SK-N-SH (cell line): Measurements from ENCODE around the gene PPP5C. TPM values are rescaled to one million over a fixed set of nuclear protein-coding genes. Genes with fewer than 3 reads are reported as not detected.
"Not testable (repeated sequence)": the region's sequence is repeated elsewhere in the genome, so short reads cannot be mapped to it uniquely, and the experiment has no call there.

ENCODE experiments used
- CTCF ChIA-PET: fragments of 300-600, 350-600 bp; formaldehyde crosslinking; extraction: SDS; loops from one replicate; lab custom pipeline; 2021; lab: Yijun Ruan, JAX
- POLR2A ChIA-PET: fragments of 350-600 bp; sonication (Branson Sonifier 250); formaldehyde crosslinking; extraction: SDS; loops from one replicate; lab custom pipeline; 2020; ENCODE audit warnings: antibody characterized with exemption, inconsistent platforms; lab: Yijun Ruan, JAX
- DNase-seq: peaks from one replicate; pipeline ENCODE4 v3.0.0; 2012
- H2AFZ ChIP-seq: fragments of 200-600 bp; sonication (generic); 2 replicates; pipeline ENCODE4 v1.8.1; 2016; ENCODE audit warnings: antibody characterized with exemption, mild to moderate bottlenecking, low read depth
- H3F3A ChIP-seq: fragments of 200-600 bp; sonication (generic); replicated peaks from 2 replicates; pipeline ENCODE3; 2016; ENCODE audit warnings: antibody characterized with exemption, mild to moderate bottlenecking; ENCODE audit not compliant: insufficient read depth
- H3K27ac ChIP-seq, 2 experiments: fragments of 200-500 bp in 1 of 2; fragments of 200-600 bp in 1 of 2; sonication (Bioruptor generic) in 1 of 2; sonication (generic), shearing (Covaris generic) in 1 of 2; 2 replicates each; pipeline versions ENCODE4 v1.5.1 to v1.6.1; 2014 to 2016; ENCODE audit warnings: low read depth in 2 of 2, inconsistent platforms in 1 of 2, low read length in 1 of 2, mild to moderate bottlenecking in 1 of 2, mixed read lengths in 1 of 2
- H3K27me3 ChIP-seq: fragments of 200-600 bp; sonication (generic), shearing (Covaris generic); 2 replicates; pipeline ENCODE4 v1.6.1; 2016; ENCODE audit warnings: mixed run types; ENCODE audit not compliant: insufficient read depth
- H3K36me3 ChIP-seq, 2 experiments: fragments of 200-500 bp in 1 of 2; fragments of 200-600 bp in 1 of 2; sonication (Bioruptor generic) in 1 of 2; sonication (generic) in 1 of 2; replicated peaks in 1 of 2; 2 replicates each; pipeline versions ENCODE3 to v1.5.1; 2014 to 2016; ENCODE audit warnings: low read length in 1 of 2, mild to moderate bottlenecking in 1 of 2; ENCODE audit not compliant: insufficient read depth in 2 of 2, control insufficient read depth in 1 of 2
- H3K4me1 ChIP-seq, 2 experiments: fragments of 200-500 bp in 1 of 2; fragments of 200-600 bp in 1 of 2; sonication (Bioruptor generic) in 1 of 2; sonication (generic), shearing (Covaris generic) in 1 of 2; 2 replicates each; pipeline versions ENCODE4 v1.5.1 to v1.6.1; 2014 to 2016; ENCODE audit warnings: low read depth in 1 of 2, low read length in 1 of 2, mixed run types in 1 of 2; ENCODE audit not compliant: insufficient read depth in 2 of 2, control insufficient read depth in 1 of 2
- H3K4me2 ChIP-seq: fragments of 200-600 bp; sonication (generic), shearing (Covaris generic); 2 replicates; pipeline ENCODE4 v1.6.1; 2017; ENCODE audit warnings: mixed run types
- H3K4me3 ChIP-seq, 2 experiments: fragments of 200-500 bp in 1 of 2; fragments of 200-600 bp in 1 of 2; sonication (Bioruptor generic) in 1 of 2; sonication (generic), shearing (Covaris generic) in 1 of 2; 2 replicates each; pipeline versions ENCODE4 v1.5.1 to v1.8.1; 2014 to 2016; ENCODE audit warnings: low read depth in 2 of 2, inconsistent platforms in 1 of 2, low read length in 1 of 2, mild to moderate bottlenecking in 1 of 2, mixed read lengths in 1 of 2, moderate library complexity in 1 of 2
- H3K79me2 ChIP-seq: fragments of 200-600 bp; sonication (generic); 2 replicates; pipeline ENCODE4 v1.8.1; 2017; ENCODE audit warnings: mild to moderate bottlenecking; ENCODE audit not compliant: insufficient read depth
- H3K9ac ChIP-seq: fragments of 200-600 bp; sonication (generic); 2 replicates; pipeline ENCODE4 v1.6.1; 2017; ENCODE audit warnings: mixed run types
- H3K9me2 ChIP-seq: fragments of 200-600 bp; sonication (generic); 2 replicates; pipeline ENCODE4 v1.6.1; 2017; ENCODE audit warnings: mixed run types
- H3K9me3 ChIP-seq: fragments of 200-600 bp; sonication (generic); 2 replicates; pipeline ENCODE4 v1.6.1; 2017; ENCODE audit warnings: mixed run types, mild to moderate bottlenecking, moderate library complexity
- H4K20me1 ChIP-seq: fragments of 200-600 bp; sonication (generic); 2 replicates; pipeline ENCODE4 v1.6.1; 2017; ENCODE audit warnings: mild to moderate bottlenecking, mixed run types; ENCODE audit not compliant: insufficient read depth
- CHD2 ChIP-seq: fragments of 150-350 bp; IDR thresholded peaks from 2 replicates; pipeline ENCODE4 v1.6.1; 2018; ENCODE audit warnings: low read length; ENCODE audit not compliant: partially characterized antibody
- EZH2phosphoT487 ChIP-seq: fragments of 200-600 bp; sonication (generic); IDR thresholded peaks from 2 replicates; pipeline ENCODE4 v1.6.1; 2017; ENCODE audit warnings: low read depth, mixed run types, mild to moderate bottlenecking, antibody characterized with exemption, moderate library complexity, borderline replicate concordance
- FOSL2 ChIP-seq: IDR thresholded peaks from 2 replicates; pipeline ENCODE4 v1.4.0; 2012; ENCODE audit warnings: low read depth, mild to moderate bottlenecking, moderate library complexity, borderline replicate concordance
- FOXM1 ChIP-seq: IDR thresholded peaks from 2 replicates; pipeline ENCODE4 v1.4.0; 2012; ENCODE audit warnings: low read depth, mild to moderate bottlenecking
- JUND ChIP-seq: IDR thresholded peaks from 2 replicates; pipeline ENCODE4 v1.4.0; 2012
- MXI1 ChIP-seq: IDR thresholded peaks from 2 replicates; pipeline ENCODE4 v1.6.1; 2012; ENCODE audit warnings: mild to moderate bottlenecking, low read depth, low read length, improper control_type of control experiment
- NRF1 ChIP-seq: IDR thresholded peaks from 2 replicates; pipeline ENCODE4 v1.6.1; 2012; ENCODE audit warnings: low read depth, mild to moderate bottlenecking, low read length
- RCOR1 ChIP-seq: fragments of 150-350 bp; IDR thresholded peaks from 2 replicates; pipeline ENCODE4 v1.6.1; 2017; ENCODE audit warnings: antibody characterized with exemption, low read length
- SIN3A ChIP-seq: IDR thresholded peaks from 2 replicates; pipeline ENCODE4 v1.6.1; 2012; ENCODE audit warnings: low read depth, mild to moderate bottlenecking, low read length, moderate library complexity, borderline replicate concordance
- SMC3 ChIP-seq: IDR thresholded peaks from 2 replicates; pipeline ENCODE4 v1.6.1; 2012; ENCODE audit warnings: low read depth, low read length, improper control_type of control experiment
- YY1 ChIP-seq: IDR thresholded peaks from 2 replicates; pipeline ENCODE4 v1.4.0; 2012; ENCODE audit warnings: low read depth, mild to moderate bottlenecking
- WGBS: methylation state at CpG from one replicate; pipeline ENCODE4 v1.1.6; 2017; ENCODE audit warnings: low lambda C conversion rate; 5-methylcytosine and 5-hydroxymethylcytosine counted together
- polyA plus RNA-seq, 3 experiments: library from polyadenylated mRNA; depleted of rRNA; stranded (reverse); fragments of >200 nt; gene quantifications; 2 replicates each; pipeline ENCODE4 v1.2.3, GENCODE V29; 2012
- TF ChIP-seq, protein P1 (sequence below): IDR thresholded peaks from 2 replicates; pipeline ENCODE4; 2012
- TF ChIP-seq, protein P2 (sequence below): fragments of 150-350 bp; IDR thresholded peaks from 2 replicates; pipeline ENCODE4 v1.6.1; 2017; ENCODE audit warnings: antibody characterized with exemption, low read length, low read depth, borderline replicate concordance
- TF ChIP-seq, protein P3 (sequence below): fragments of 200-600 bp; sonication (generic); IDR thresholded peaks from 2 replicates; pipeline ENCODE4 v1.6.1; 2017; ENCODE audit warnings: antibody characterized with exemption, mild to moderate bottlenecking, moderate library complexity

PPP5C gene
- polyA plus RNA-seq, 1 of the 3 experiments (the other 2 are of a cell fraction), result 162 TPM

DNA sequence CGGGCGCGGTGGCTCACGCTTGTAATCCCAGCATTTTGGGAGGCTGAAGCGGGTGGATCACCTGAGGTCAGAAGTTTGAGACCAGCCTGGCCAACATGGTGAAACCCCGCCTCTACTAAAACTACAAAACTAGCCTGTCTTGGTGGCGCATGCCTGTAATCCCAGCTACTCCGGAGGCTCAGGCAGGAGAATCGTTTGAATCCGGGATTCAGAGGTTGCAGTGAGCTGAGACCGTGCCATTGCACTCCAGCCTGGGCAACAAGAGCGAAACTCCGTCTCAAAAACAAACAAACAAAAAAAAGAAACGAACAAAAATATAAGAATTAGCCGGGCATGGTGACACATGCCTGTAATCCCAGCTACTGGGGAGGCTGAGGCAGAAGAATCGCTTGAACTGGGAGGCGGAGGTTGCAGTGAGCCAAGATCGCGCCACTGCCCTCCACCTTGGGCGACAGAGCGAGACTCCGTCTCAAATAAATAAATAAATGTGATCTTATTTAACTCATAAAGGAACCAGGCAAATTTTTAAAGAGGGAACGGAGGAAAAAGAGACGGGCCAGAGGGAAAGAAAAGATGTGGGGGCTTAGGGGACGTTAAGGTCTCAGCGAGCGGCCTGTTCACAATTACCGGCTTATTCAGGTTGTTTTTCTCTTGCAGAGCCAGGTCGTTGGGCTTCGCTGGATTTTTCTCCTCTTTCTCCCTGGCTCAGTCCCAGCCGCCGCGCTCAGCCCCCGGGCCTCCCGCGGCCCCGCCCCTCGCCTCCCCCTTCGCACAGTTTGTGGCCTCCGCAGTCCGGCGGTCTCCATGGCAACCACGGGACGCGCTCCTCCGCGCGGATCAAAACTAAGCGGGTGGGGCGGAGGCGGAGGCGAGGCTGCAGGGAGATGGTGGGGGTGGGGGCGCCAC is 69.2 kb downstream of the PPP5C start:
- TF ChIP-seq CHD2 (peak; percentile 49), RCOR1 (0 out of 2 replicates have a peak, but pooled peaks have one; percentile 34), SIN3A (0 out of 2 replicates have a peak, but pooled peaks have one; percentile 31), MXI1 (peak; percentile 71; the same call in 1 of the 2 replicates)
- peak; percentile 95 for DNase-seq
- H4K20me1 ChIP-seq, POLR2A ChIA-PET, H3F3A ChIP-seq, H3K79me2 ChIP-seq, H3K9me2 ChIP-seq, H3K4me1 ChIP-seq, H3K27me3 ChIP-seq, H3K36me3 ChIP-seq, H3K9me3 ChIP-seq: not testable (repeated sequence)
- 46% methylated on average over 43 of the region's 53 CpGs for WGBS
- peak overlapping the region; percentile 27 to 72 for H3K27ac ChIP-seq
- CTCF ChIA-PET, result interaction anchor here (0.7 to 4.1 kb wide), 8 partner anchors 13 to 97 kb away, joined by 3 to 24 read pairs (median 4); no protein-coding TSS in a partner anchor
- peak overlapping the region; percentile 38 to 46 for H3K4me3 ChIP-seq
- H2AFZ ChIP-seq, result peak overlapping the region; percentile 58; the same call in 1 of the 2 replicates
- H3K4me2 ChIP-seq, result peak overlapping the region; percentile 71
- peak overlapping the region; percentile 20; the same call in 1 of the 2 replicates for H3K9ac ChIP-seq

DNA sequence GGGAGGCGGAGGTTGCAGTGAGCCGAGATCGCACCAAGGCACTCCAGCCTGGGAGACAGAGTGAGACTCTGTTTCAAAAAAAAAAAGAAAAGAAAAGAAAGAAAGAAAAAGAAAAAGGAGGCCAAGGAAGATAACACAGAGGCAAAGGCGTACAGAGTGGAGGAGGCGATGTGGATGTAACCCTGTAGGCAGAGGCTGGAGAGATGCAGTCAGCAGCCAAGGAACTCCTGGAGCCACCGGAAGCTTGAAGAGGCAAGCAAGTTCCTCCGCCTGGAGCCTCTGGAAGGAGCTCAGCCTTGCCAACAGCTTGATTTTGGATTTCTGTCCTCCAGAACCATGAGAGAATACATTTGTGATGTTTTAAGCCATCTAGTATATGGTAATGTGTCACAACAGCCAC is 73.2 kb downstream of the PPP5C start:
- Histone ChIP-seq H3K27ac (no peak overlapping the region), H3K27me3 (no peaks in the 10 kb centered on the region), H3F3A (no peaks in the 10 kb centered on the region), H3K9ac (no peak overlapping the region), H3K4me1 (peaks cover 4 to 8% of the 10 kb centered on the region in 2 experiments; a peak in 3 of 4 replicates), H4K20me1 (no peaks in the 10 kb centered on the region), H3K79me2 (no peaks in the 10 kb centered on the region), H3K4me2 (no peak overlapping the region), H2AFZ (no peak overlapping the region), H3K4me3 (no peak overlapping the region), H3K36me3 (no peaks in the 10 kb centered on the region), H3K9me3 (no peaks in the 10 kb centered on the region), H3K9me2 (no peaks in the 10 kb centered on the region)
- CTCF ChIA-PET, result no interaction called here
- POLR2A ChIA-PET, result no interaction called here
- no peak for DNase-seq
- 99% methylated on average over 7 of the region's 7 CpGs for WGBS
- TF ChIP-seq EZH2phosphoT487 (no peak), SMC3 (no peak), YY1 (no peak), NRF1 (no peak), RCOR1 (no peak), JUND (no peak), FOXM1 (no peak), FOSL2 (no peak)
- TF ChIP-seq, protein P1, sequence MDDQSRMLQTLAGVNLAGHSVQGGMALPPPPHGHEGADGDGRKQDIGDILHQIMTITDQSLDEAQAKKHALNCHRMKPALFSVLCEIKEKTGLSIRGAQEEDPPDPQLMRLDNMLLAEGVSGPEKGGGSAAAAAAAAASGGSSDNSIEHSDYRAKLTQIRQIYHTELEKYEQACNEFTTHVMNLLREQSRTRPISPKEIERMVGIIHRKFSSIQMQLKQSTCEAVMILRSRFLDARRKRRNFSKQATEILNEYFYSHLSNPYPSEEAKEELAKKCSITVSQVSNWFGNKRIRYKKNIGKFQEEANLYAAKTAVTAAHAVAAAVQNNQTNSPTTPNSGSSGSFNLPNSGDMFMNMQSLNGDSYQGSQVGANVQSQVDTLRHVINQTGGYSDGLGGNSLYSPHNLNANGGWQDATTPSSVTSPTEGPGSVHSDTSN, result no peak
- TF ChIP-seq, protein P2, sequence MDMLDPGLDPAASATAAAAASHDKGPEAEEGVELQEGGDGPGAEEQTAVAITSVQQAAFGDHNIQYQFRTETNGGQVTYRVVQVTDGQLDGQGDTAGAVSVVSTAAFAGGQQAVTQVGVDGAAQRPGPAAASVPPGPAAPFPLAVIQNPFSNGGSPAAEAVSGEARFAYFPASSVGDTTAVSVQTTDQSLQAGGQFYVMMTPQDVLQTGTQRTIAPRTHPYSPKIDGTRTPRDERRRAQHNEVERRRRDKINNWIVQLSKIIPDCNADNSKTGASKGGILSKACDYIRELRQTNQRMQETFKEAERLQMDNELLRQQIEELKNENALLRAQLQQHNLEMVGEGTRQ, result no peak
- TF ChIP-seq, protein P3, sequence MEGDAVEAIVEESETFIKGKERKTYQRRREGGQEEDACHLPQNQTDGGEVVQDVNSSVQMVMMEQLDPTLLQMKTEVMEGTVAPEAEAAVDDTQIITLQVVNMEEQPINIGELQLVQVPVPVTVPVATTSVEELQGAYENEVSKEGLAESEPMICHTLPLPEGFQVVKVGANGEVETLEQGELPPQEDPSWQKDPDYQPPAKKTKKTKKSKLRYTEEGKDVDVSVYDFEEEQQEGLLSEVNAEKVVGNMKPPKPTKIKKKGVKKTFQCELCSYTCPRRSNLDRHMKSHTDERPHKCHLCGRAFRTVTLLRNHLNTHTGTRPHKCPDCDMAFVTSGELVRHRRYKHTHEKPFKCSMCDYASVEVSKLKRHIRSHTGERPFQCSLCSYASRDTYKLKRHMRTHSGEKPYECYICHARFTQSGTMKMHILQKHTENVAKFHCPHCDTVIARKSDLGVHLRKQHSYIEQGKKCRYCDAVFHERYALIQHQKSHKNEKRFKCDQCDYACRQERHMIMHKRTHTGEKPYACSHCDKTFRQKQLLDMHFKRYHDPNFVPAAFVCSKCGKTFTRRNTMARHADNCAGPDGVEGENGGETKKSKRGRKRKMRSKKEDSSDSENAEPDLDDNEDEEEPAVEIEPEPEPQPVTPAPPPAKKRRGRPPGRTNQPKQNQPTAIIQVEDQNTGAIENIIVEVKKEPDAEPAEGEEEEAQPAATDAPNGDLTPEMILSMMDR, result no peak
